VCaP (cell line): ENCODE data around the gene VSIG1.

Experiments used
- H3K27ac ChIP-seq: fragments of 450-650 bp; 2 replicates; pipeline ENCODE4 v1.5.1; 2017
- TF ChIP-seq, protein P1 (sequence below): fragments of 450-650 bp; conservative IDR thresholded peaks from 2 replicates; pipeline ENCODE4 v1.5.1; 2017; ENCODE audit warnings: mild to moderate bottlenecking, moderate library complexity

VSIG1 gene

DNA sequence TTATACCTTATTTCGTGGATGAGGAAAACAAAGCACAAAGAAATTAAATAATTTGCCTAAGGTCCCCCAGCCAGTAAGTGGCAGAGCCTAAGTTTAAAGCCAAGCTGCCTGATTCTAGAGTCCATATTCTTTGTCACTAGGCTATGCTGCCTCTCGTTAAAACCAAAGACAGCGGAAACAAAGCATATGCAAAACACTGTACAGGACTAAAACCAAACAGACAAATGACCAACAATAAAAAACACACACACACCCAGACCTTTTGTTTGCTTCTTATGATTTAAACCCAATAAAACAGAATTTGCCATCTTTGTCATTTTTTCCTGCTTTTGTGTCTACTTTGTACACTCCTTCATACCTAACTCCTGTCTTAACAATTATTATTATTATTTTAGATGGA, 10.1 kb upstream of the VSIG1 start:
- no peak overlapping the region for H3K27ac ChIP-seq
- TF ChIP-seq, protein P1, sequence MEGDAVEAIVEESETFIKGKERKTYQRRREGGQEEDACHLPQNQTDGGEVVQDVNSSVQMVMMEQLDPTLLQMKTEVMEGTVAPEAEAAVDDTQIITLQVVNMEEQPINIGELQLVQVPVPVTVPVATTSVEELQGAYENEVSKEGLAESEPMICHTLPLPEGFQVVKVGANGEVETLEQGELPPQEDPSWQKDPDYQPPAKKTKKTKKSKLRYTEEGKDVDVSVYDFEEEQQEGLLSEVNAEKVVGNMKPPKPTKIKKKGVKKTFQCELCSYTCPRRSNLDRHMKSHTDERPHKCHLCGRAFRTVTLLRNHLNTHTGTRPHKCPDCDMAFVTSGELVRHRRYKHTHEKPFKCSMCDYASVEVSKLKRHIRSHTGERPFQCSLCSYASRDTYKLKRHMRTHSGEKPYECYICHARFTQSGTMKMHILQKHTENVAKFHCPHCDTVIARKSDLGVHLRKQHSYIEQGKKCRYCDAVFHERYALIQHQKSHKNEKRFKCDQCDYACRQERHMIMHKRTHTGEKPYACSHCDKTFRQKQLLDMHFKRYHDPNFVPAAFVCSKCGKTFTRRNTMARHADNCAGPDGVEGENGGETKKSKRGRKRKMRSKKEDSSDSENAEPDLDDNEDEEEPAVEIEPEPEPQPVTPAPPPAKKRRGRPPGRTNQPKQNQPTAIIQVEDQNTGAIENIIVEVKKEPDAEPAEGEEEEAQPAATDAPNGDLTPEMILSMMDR: no peak

DNA sequence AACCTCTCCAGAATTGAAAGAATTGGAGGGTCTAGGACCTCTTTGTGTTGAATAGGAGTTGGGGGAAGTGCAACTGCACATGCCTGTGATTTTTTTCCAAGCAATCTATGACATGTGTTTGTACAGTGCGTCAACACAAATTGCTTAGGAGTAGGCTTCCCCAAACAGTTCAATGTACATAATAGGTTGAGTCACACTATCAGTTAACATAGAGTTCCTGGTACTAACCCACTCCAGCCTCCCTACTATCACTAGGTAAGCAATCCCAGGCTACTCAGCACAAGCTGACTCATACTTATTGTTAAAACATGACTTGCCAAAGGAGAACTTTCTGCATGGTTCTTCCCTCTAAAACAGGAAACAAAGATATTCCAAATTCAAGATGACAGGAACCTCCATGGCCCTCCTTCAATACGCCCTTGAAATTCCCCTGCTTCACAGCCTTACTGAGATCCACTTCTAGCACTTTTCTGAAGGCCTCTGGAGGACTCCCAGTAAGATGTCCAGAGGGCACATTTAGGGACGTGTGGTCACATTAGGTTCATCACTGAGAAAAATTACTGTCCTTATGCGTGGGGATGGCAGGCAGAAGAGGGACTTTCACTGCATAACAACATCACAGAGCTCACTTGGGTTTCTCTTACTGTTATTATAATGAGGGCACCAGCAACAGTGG, 8.4 kb upstream of the VSIG1 start:
- no peak overlapping the region for H3K27ac ChIP-seq

DNA sequence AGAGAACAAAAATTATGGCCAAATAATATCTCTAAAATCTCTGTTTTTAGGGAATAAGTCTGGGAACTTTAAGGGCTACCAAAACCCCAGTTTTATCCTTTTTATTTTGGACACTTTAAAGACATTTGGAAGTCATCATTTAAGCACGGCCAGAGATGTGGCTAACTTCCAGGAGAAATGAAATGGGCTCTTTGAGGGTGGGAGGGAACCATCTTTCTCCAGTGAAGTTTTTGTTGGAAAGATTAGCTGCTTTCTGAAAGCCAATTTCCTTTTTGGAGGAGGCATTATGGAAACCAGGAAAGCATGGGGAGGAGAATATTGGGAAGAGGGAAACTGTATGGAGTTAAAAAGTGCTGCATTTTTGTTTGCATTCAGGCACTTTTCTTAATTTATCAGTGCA, 4.8 kb downstream of the VSIG1 start:
- no peak overlapping the region for H3K27ac ChIP-seq
- TF ChIP-seq, protein P1: no peak

More for the DNA sequence above, 8.4 kb upstream of the VSIG1 start:
- TF ChIP-seq, protein P1: no peak

DNA sequence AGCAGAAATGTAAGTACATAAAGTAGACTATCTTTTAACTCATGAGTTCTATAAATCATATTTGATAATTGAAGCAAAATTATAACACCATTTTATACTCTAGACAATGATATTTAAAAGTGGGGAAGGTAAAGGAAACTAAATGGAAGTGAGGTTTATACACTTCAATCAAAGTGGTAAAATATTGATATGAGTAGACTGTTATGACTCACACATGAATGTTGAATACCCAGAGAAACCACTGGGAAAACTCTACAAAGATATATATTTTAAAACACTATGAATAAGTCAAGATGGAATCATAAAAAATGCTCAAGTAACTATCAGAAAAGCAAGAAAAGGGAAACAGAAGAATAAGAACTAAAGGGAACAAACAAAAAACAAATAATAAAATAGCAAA, 8.4 kb downstream of the VSIG1 start:
- H3K27ac ChIP-seq: no peak overlapping the region
- TF ChIP-seq, protein P1: no peak

DNA sequence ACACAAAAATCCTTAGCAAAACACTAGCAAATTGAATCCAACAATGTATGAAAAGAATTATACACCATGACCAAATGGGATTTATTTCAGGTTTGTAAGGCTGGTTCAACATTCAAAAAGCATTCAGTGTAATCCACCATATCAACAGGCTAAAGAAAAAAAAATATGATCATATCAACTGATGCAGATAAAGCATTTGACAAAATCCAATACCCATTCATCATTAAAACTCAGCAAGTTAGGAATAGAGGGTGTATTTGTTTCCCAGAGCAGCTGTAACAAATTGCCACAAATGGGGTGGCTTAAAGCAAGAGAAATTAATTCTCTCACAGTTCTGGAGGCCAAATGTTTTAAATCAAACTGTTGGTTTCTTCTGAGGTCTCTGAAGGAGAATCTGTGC, 10.7 kb downstream of the VSIG1 start:
- H3K27ac ChIP-seq: no peak overlapping the region
- TF ChIP-seq, protein P1: no peak

DNA sequence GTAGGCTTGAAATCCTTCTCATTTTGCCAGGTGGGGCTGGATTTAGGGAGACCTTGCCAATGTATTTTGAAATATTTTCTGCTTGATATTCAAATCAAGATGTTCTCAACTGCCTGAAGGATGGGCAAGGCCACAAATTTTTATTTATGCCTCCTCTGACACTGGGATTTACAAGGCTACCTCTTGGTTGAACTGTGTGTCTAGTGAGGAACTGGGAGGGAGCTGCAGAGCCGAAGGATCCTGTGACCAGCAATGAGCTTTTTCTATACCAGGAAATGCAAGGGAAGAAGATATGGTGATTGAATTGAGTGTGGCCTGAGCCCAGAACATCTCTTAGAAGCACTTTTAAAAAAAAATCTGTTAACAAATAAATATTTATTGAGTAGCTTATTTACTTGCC, 14.9 kb downstream of the VSIG1 start:
- TF ChIP-seq, protein P1: no peak
- H3K27ac ChIP-seq: no peak overlapping the region

DNA sequence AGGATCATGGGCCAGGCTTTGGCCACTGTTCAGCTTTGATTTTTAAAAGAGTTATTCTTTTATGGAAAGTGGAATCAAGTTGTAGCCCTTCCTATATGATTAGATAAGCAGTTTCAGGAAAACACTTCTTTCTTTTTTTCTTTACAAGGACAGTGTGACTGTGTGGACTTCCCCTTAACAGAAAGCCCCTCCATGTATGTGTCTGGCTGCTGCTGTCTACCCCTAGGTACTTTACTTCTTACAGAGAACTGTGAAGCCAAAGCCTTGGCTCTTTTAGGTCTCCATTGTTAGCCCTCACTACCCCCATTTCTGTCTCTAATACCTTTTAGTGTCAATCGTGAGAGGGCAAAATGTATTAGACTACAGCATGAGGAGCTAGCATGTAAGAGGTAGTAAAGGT, 19.1 kb downstream of the VSIG1 start:
- H3K27ac ChIP-seq: no peak overlapping the region
- TF ChIP-seq, protein P1: no peak
